WTC11 (cell line): ENCODE measurements around the gene TPP1. TPM values are rescaled to one million over a fixed set of nuclear protein-coding genes. Genes with fewer than 3 reads are reported as not detected.

Experiments
- ATAC-seq: fragments of 200-7000 bp; cut with Tn5 transposase; 2 replicates; pipeline ENCODE4 v1.10.0; 2021; ENCODE audit warnings: mild to moderate bottlenecking, moderate library complexity
- CTCF ChIA-PET: fragments of 300-600 bp; sonication (Branson Sonifier 250); formaldehyde crosslinking; loops from one replicate; lab custom pipeline; 2021; ENCODE audit warnings: antibody characterized with exemption; lab: Charles Lee
- POLR2A ChIA-PET: fragments of 350-600 bp; sonication (Branson Sonifier 250); formaldehyde crosslinking; loops from one replicate; lab custom pipeline; 2021; ENCODE audit warnings: antibody characterized with exemption; lab: Charles Lee
- DNase-seq: peaks from one replicate; pipeline ENCODE4 v3.0.0; 2021; ENCODE audit warnings: low spot score
- H3K27ac Mint-ChIP-seq: 2 replicates; pipeline ENCODE4 v1.8.0; 2021; ENCODE audit warnings: mixed read lengths
- H3K27me3 Mint-ChIP-seq: 2 replicates; pipeline ENCODE4 v1.8.0; 2021; ENCODE audit warnings: low read depth, mild to moderate bottlenecking, moderate library complexity, mixed read lengths
- H3K36me3 Mint-ChIP-seq: 2 replicates; pipeline ENCODE4 v1.8.0; 2021; ENCODE audit warnings: mixed read lengths
- H3K4me1 Mint-ChIP-seq: 2 replicates; pipeline ENCODE4 v1.8.0; 2022; ENCODE audit warnings: mixed read lengths
- H3K4me3 Mint-ChIP-seq: 2 replicates; pipeline ENCODE4 v1.8.0; 2021; ENCODE audit warnings: mild to moderate bottlenecking, moderate library complexity, mixed read lengths
- H3K9me3 Mint-ChIP-seq: 2 replicates; pipeline ENCODE4 v1.8.0; 2021; ENCODE audit warnings: mixed read lengths
- EMX1 ChIP-seq: fragments of 250-450 bp; sonication (Bioruptor Pico); IDR thresholded peaks from 2 replicates; pipeline ENCODE4 v1.8.0; 2021; ENCODE audit warnings: mild to moderate bottlenecking
- ETV6 ChIP-seq: sonication (generic); formaldehyde crosslinking; IDR thresholded peaks from 2 replicates; pipeline ENCODE4 v1.8.1; 2022; ENCODE audit warnings: mild to moderate bottlenecking, missing genetic modification reagents
- IRF2 ChIP-seq: sonication (generic); formaldehyde crosslinking; IDR thresholded peaks from 2 replicates; pipeline ENCODE4 v1.8.0; 2022; ENCODE audit warnings: low read depth, missing genetic modification reagents, borderline replicate concordance
- KAT7 ChIP-seq: sonication (generic); formaldehyde crosslinking; IDR thresholded peaks from 2 replicates; pipeline ENCODE4 v1.8.1; 2023; ENCODE audit warnings: missing genetic modification reagents, mild to moderate bottlenecking, borderline replicate concordance
- MXD4 ChIP-seq: fragments of 250-450 bp; sonication (Bioruptor Pico); IDR thresholded peaks from 2 replicates; pipeline ENCODE4 v1.8.0; 2021; ENCODE audit warnings: mild to moderate bottlenecking, moderate library complexity, borderline replicate concordance
- NR2C2 ChIP-seq: sonication (generic); formaldehyde crosslinking; IDR thresholded peaks from 2 replicates; pipeline ENCODE4 v1.8.0; 2022; ENCODE audit warnings: mild to moderate bottlenecking, missing genetic modification reagents
- NR3C1 ChIP-seq: sonication (generic); formaldehyde crosslinking; conservative IDR thresholded peaks from 2 replicates; pipeline ENCODE4 v1.8.1; 2023; ENCODE audit warnings: low read depth, mild to moderate bottlenecking, missing genetic modification reagents
- OVOL2 ChIP-seq: fragments of 250-450 bp; sonication (Bioruptor Pico); IDR thresholded peaks from 2 replicates; pipeline ENCODE4 v1.9.0; 2021; ENCODE audit warnings: mild to moderate bottlenecking, borderline replicate concordance
- PRRX2 ChIP-seq: fragments of 250-450 bp; sonication (Bioruptor Pico); IDR thresholded peaks from 2 replicates; pipeline ENCODE4 v1.8.0; 2021; ENCODE audit warnings: mild to moderate bottlenecking
- RORB ChIP-seq: fragments of 250-450 bp; sonication (Bioruptor Pico); IDR thresholded peaks from 2 replicates; pipeline ENCODE4 v1.9.0; 2021; ENCODE audit warnings: mild to moderate bottlenecking
- ZNF138 ChIP-seq: sonication (generic); formaldehyde crosslinking; conservative IDR thresholded peaks from 2 replicates; pipeline ENCODE4 v1.8.1; 2022; ENCODE audit warnings: mild to moderate bottlenecking, moderate library complexity, missing genetic modification reagents
- ZNF416 ChIP-seq: fragments of 250-450 bp; sonication (Bioruptor Pico); IDR thresholded peaks from 2 replicates; pipeline ENCODE4 v1.9.0; 2021; ENCODE audit warnings: mild to moderate bottlenecking, inconsistent platforms
- total RNA-seq: library from RNA; stranded (reverse); gene quantifications from 3 replicates; pipeline ENCODE4 v1.2.3, GENCODE V29; 2021
- TF ChIP-seq, protein P1 (sequence below): sonication (generic); formaldehyde crosslinking; IDR thresholded peaks from 2 replicates; pipeline ENCODE4 v1.8.1; 2022; ENCODE audit warnings: mild to moderate bottlenecking, moderate library complexity, missing genetic modification reagents
- TF ChIP-seq, protein P2 (sequence below): sonication (generic); formaldehyde crosslinking; IDR thresholded peaks from 2 replicates; pipeline ENCODE4 v1.8.1; 2022; ENCODE audit warnings: mild to moderate bottlenecking, missing genetic modification reagents, moderate library complexity, borderline replicate concordance
- TF ChIP-seq, protein P3 (sequence below): fragments of 200-600 bp; IDR thresholded peaks from 2 replicates; pipeline ENCODE4 v1.8.0; 2022; ENCODE audit warnings: antibody characterized with exemption
- TF ChIP-seq, protein P4 (sequence below): sonication (generic); formaldehyde crosslinking; IDR thresholded peaks from 2 replicates; pipeline ENCODE4 v1.8.0; 2023; ENCODE audit warnings: mild to moderate bottlenecking, missing genetic modification reagents
- TF ChIP-seq, protein P5 (sequence below): sonication (generic); formaldehyde crosslinking; IDR thresholded peaks from 2 replicates; pipeline ENCODE4 v1.8.1; 2023; ENCODE audit warnings: mild to moderate bottlenecking, missing genetic modification reagents
- TF ChIP-seq, protein P6 (sequence below): sonication (generic); formaldehyde crosslinking; IDR thresholded peaks from 2 replicates; pipeline ENCODE4 v1.8.1; 2023; ENCODE audit warnings: mild to moderate bottlenecking, moderate library complexity, missing genetic modification reagents
- TF ChIP-seq, protein P7 (sequence below): sonication (generic); formaldehyde crosslinking; IDR thresholded peaks from 2 replicates; pipeline ENCODE4 v1.8.1; 2022; ENCODE audit warnings: missing genetic modification reagents, borderline replicate concordance

Gene TPP1
- total RNA-seq, 1 experiment from 2014 or later, result 36.2 TPM

DNA sequence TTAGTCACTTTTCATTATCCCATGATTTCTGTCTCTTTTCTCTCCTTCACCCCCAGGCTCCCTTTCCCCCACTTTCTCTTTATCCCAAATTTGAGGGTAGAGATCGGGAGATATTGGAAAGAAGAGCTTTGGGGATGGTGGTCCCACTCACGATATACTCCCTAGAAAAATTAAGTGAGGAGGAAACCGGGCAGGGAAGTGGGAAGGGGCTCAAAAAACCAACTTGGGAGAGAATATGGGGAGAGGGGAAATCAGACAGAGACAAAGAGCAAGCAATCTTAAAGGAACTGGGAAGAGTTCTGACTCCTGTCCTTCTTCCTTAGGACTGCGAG is 37.3 kb upstream of the TPP1 start:
- POLR2A ChIA-PET, result no interaction called here
- H3K9me3 Mint-ChIP-seq, result no peaks in the 10 kb centered on the region
- no peak overlapping the region for H3K27ac Mint-ChIP-seq
- H3K4me3 Mint-ChIP-seq, result peak overlapping the region; percentile 79
- ATAC-seq (no peak), DNase-seq (no peak)
- TF ChIP-seq KAT7 (CRISPR knock-in tag) (no peak), ZNF138 (CRISPR knock-in tag) (no peak), MXD4 (CRISPR knock-in tag) (no peak), ETV6 (CRISPR knock-in tag) (no peak), PRRX2 (CRISPR knock-in tag) (no peak), ZNF416 (CRISPR knock-in tag) (no peak), EMX1 (CRISPR knock-in tag) (no peak), RORB (CRISPR knock-in tag) (no peak)
- TF ChIP-seq, protein P1, sequence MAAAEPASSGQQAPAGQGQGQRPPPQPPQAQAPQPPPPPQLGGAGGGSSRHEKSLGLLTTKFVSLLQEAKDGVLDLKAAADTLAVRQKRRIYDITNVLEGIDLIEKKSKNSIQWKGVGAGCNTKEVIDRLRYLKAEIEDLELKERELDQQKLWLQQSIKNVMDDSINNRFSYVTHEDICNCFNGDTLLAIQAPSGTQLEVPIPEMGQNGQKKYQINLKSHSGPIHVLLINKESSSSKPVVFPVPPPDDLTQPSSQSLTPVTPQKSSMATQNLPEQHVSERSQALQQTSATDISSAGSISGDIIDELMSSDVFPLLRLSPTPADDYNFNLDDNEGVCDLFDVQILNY (CRISPR knock-in tag), result no peak
- TF ChIP-seq, protein P2, sequence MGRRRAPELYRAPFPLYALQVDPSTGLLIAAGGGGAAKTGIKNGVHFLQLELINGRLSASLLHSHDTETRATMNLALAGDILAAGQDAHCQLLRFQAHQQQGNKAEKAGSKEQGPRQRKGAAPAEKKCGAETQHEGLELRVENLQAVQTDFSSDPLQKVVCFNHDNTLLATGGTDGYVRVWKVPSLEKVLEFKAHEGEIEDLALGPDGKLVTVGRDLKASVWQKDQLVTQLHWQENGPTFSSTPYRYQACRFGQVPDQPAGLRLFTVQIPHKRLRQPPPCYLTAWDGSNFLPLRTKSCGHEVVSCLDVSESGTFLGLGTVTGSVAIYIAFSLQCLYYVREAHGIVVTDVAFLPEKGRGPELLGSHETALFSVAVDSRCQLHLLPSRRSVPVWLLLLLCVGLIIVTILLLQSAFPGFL (CRISPR knock-in tag), result no peak
- TF ChIP-seq, protein P3, sequence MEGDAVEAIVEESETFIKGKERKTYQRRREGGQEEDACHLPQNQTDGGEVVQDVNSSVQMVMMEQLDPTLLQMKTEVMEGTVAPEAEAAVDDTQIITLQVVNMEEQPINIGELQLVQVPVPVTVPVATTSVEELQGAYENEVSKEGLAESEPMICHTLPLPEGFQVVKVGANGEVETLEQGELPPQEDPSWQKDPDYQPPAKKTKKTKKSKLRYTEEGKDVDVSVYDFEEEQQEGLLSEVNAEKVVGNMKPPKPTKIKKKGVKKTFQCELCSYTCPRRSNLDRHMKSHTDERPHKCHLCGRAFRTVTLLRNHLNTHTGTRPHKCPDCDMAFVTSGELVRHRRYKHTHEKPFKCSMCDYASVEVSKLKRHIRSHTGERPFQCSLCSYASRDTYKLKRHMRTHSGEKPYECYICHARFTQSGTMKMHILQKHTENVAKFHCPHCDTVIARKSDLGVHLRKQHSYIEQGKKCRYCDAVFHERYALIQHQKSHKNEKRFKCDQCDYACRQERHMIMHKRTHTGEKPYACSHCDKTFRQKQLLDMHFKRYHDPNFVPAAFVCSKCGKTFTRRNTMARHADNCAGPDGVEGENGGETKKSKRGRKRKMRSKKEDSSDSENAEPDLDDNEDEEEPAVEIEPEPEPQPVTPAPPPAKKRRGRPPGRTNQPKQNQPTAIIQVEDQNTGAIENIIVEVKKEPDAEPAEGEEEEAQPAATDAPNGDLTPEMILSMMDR, result no peak
- TF ChIP-seq, protein P4, sequence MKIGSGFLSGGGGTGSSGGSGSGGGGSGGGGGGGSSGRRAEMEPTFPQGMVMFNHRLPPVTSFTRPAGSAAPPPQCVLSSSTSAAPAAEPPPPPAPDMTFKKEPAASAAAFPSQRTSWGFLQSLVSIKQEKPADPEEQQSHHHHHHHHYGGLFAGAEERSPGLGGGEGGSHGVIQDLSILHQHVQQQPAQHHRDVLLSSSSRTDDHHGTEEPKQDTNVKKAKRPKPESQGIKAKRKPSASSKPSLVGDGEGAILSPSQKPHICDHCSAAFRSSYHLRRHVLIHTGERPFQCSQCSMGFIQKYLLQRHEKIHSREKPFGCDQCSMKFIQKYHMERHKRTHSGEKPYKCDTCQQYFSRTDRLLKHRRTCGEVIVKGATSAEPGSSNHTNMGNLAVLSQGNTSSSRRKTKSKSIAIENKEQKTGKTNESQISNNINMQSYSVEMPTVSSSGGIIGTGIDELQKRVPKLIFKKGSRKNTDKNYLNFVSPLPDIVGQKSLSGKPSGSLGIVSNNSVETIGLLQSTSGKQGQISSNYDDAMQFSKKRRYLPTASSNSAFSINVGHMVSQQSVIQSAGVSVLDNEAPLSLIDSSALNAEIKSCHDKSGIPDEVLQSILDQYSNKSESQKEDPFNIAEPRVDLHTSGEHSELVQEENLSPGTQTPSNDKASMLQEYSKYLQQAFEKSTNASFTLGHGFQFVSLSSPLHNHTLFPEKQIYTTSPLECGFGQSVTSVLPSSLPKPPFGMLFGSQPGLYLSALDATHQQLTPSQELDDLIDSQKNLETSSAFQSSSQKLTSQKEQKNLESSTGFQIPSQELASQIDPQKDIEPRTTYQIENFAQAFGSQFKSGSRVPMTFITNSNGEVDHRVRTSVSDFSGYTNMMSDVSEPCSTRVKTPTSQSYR, result no peak
- TF ChIP-seq, protein P5, sequence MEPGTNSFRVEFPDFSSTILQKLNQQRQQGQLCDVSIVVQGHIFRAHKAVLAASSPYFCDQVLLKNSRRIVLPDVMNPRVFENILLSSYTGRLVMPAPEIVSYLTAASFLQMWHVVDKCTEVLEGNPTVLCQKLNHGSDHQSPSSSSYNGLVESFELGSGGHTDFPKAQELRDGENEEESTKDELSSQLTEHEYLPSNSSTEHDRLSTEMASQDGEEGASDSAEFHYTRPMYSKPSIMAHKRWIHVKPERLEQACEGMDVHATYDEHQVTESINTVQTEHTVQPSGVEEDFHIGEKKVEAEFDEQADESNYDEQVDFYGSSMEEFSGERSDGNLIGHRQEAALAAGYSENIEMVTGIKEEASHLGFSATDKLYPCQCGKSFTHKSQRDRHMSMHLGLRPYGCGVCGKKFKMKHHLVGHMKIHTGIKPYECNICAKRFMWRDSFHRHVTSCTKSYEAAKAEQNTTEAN (CRISPR knock-in tag), result no peak
- TF ChIP-seq, protein P6, sequence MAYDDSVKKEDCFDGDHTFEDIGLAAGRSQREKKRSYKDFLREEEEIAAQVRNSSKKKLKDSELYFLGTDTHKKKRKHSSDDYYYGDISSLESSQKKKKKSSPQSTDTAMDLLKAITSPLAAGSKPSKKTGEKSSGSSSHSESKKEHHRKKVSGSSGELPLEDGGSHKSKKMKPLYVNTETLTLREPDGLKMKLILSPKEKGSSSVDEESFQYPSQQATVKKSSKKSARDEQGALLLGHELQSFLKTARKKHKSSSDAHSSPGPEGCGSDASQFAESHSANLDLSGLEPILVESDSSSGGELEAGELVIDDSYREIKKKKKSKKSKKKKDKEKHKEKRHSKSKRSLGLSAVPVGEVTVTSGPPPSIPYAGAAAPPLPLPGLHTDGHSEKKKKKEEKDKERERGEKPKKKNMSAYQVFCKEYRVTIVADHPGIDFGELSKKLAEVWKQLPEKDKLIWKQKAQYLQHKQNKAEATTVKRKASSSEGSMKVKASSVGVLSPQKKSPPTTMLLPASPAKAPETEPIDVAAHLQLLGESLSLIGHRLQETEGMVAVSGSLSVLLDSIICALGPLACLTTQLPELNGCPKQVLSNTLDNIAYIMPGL, result no peak
- peaks cover 11% of the 10 kb centered on the region for H3K4me1 Mint-ChIP-seq
- H3K27me3 Mint-ChIP-seq, result peaks cover 19% of the 10 kb centered on the region
- H3K36me3 Mint-ChIP-seq, result no peaks in the 10 kb centered on the region
- CTCF ChIA-PET, result interaction anchor here (2.3 kb wide), 1 partner anchor 11 kb away, joined by 14 read pairs; no protein-coding TSS in a partner anchor

DNA sequence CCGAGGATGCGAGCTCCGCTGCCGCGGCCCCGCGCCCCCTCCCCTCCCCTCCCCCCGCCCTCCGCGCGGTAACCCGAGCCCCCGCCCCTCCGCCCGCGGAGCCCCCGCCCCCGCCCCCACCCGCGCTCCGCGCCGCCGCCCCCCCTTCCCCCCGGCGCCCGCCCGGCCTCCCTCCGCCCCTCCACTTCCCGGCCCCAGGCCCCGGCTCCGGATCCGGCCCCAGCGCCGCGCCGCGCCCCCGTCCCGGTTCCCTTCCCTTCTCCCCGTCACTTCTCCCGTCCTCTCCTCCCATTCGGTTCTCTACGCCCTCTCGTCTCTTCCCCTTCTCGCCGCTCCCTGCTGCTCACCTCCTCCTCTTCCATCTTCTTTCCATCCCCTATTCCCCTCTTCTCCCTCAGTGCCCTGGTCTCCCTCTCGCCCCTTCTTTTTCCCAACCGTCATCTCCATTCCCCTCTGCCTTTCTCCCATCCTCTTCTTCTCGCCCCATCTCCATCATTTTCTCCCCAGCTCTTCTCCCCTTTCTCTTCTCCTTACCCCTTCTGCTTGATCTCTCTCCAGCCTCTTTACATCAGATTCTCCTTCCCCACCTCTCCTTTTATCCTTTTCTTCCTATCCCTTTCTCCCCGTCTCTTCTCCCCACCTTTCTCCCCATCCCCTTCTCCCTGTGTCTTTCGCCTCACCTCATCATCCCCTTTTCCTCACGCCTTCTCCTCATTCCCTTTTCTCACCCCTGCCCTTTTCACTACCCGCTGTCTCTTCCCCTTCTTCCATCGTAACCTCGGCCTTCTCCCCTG is 36.8 kb upstream of the TPP1 start, which contains the start of gene DCHS1:
Gene DCHS1, minus strand, starts transcription at position 20 of the 794 bp plus-strand sequence. CDS start 14,196 bp downstream, outside the sequence.
- TF ChIP-seq IRF2, result no peak
- no peak for TF ChIP-seq NR2C2
- no peak for TF ChIP-seq NR3C1
- no peak for TF ChIP-seq OVOL2 (CRISPR knock-in tag)
- TF ChIP-seq, protein P7, sequence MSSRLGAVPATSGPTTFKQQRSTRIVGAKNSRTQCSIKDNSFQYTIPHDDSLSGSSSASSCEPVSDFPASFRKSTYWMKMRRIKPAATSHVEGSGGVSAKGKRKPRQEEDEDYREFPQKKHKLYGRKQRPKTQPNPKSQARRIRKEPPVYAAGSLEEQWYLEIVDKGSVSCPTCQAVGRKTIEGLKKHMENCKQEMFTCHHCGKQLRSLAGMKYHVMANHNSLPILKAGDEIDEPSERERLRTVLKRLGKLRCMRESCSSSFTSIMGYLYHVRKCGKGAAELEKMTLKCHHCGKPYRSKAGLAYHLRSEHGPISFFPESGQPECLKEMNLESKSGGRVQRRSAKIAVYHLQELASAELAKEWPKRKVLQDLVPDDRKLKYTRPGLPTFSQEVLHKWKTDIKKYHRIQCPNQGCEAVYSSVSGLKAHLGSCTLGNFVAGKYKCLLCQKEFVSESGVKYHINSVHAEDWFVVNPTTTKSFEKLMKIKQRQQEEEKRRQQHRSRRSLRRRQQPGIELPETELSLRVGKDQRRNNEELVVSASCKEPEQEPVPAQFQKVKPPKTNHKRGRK, result peak; percentile 84; the same call in 1 of the 2 replicates
- peak; percentile 63 for DNase-seq
- peak; percentile 63 for ATAC-seq
- Mint-ChIP-seq H3K4me1 (peaks cover 11% of the 10 kb centered on the region), H3K36me3 (no peaks in the 10 kb centered on the region), H3K27ac (no peak within 1 kb of the TSS), H3K9me3 (no peaks in the 10 kb centered on the region), H3K4me3 (peak within 1 kb of the TSS; percentile 79), H3K27me3 (peaks cover 19% of the 10 kb centered on the region)
- ChIA-PET CTCF (interaction anchor here (1.0 to 2.3 kb wide), 5 partner anchors 12 to 277 kb away, joined by 3 to 14 read pairs (median 5); partner anchors contain the start of gene MRPL17), POLR2A (no interaction called here)
